Renal cortical epithelial cell (primary cell): ENCODE measurements around the gene PRKD1. TPM values are rescaled to one million over a fixed set of nuclear protein-coding genes. Genes with fewer than 3 reads are reported as not detected.

ENCODE experiments used
- DNase-seq: peaks from one replicate; pipeline ENCODE4 v3.0.0-alpha.2; 2011; ENCODE audit warnings: low read depth
- total RNA-seq: library from RNA; depleted of rRNA; stranded (reverse); fragments of >200 nt; gene quantifications from 2 replicates; pipeline ENCODE4 v1.2.3, GENCODE V29; 2014

The PRKD1 gene
- 7.5 and 39.1 TPM in 2 replicates for total RNA-seq

DNA sequence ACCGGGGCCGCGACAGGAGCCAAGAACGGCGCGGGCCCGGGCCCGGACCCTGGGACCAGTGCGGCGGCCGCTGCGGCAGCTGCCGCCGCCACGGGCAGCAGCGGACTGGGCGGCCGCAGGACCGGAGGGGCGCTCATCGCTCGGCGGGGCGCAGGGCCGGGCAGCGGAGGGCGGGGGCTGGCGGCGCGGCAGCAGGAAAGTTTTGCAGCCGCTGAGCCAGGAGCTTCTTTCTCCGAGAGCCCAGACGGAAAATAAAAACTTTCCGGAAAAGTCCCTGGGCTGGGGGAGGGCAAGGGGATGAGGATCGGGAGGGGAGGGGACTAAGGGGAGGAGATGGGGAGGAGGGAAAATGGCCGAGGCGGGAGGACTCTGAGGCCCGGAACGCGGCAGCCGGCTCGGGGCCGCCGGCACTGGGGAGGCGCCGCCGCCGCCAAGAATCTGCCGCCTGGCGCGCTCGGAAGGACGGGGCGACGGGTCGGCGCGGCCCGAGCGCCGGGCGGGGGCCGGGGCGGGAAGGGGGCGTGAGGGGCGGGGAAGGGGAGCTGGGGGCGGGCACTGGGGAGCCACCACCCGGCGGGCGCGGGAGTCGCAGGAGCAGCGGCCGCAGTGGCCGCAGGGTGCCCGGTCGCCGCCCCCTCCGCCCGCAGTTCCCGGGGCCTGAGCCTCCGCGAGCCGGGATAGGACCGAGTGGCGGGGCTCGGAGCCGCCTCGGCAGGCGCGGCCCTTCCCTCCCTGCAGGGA, at the start of gene PRKD1:
PRKD1 (minus strand) TSS at position 472 of the 741 bp plus-strand sequence.
- DNase-seq: no peak

DNA sequence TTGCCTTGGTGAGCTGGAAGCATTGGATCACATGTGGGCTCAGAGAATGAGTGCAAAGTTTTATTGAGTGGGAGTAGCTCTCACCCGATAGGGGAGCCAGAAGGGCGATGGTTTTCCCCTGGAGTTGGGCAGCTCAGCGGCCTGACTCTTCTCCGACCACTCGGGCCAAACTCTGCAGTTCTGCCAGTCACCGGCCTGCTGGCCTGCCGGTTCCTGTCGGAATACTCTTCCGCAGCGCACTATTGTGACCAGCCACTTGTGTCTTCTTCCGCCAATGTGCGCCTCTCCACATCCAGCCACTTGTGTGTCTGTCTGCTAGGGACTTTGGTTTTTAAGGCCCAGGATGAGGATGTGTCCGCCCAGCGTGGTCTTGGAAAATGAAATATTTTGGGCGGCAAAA, 43.5 kb upstream of the PRKD1 start:
- DNase-seq: no peak

GRCh38 chr14:29955087-29955486, 27.4 kb upstream of the PRKD1 start:
- DNase-seq: peak; percentile 6

DNA sequence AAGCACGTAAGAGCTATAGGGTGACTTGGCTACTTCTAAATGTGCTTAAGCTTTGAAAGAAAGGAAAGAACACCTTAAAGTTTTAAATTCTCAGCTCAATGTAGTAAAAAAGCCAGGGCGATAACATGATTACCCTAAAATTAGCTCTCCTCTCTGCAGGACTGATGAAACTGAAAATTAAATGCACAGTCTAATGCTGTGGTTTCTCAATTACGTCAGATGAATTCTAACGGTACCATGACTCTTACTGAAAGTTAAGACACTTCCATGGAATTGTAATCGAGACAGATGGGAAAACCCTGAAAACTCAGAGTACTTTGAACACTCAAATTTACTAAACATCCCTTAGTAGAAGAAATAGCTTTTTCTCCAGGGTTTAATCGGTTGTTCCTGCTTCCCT, 25.9 kb upstream of the PRKD1 start:
- DNase-seq: no peak

DNA sequence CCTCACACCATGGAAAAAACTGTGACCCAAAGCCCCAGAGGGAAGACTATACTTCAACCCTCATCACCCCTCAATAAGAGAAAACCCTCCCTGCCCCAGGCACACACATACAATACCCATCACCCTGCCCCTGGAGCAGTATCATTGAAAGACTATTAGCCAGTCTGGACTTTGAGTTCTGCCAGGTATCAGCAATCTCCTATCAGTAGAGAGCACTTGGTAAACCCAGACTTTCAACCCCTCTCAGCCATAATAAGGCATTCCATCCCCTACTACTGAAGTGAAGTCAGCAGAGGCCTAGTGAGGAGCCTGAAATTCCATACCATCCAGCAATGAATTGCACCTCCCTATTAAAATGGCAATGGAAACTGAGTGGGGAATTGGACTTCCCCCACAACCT, 16.4 kb upstream of the PRKD1 start:
- no peak for DNase-seq

DNA sequence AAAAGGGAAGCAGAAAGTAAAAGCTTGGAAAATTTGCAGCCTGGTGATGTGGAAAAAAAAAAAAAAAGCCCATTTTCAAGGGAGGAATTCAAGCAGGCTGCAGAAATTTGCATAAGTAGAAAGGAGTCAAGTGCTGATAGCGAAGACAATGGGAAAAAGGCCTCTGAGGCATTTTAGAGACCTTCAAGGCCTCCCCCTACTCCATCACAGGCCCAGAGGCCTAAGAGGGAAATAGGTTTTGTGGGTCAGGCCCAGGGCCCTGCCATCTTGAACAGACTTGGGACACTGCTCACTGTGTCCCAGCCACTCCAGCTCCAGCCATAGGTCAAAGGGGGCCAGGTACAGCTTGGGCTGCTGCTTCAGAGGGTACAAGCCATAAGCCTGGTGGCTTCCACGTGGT, 13.8 kb upstream of the PRKD1 start:
- DNase-seq: no peak

DNA sequence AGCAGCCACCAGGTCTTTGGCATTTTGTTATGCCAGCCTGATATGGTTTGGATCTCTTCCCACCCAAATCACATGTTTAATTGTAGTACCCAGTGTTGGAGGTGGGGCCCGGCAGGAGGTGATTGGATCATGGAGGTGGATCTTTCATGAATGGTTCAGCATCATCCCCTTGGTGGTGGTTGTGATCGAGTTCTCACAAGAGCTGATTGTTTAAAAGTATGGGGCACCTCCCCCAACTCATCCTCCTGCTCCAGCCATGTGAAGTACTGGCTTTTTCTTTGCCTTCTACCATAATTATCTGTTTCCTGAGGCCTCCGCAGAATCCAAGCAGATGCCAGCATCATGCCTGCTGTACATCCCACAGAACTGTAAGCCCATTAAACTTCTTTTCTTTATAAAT, 12.8 kb upstream of the PRKD1 start:
- DNase-seq: no peak

GRCh38 chr14:29937116-29937515, 9.5 kb upstream of the PRKD1 start:
- peak; percentile 67 for DNase-seq

DNA sequence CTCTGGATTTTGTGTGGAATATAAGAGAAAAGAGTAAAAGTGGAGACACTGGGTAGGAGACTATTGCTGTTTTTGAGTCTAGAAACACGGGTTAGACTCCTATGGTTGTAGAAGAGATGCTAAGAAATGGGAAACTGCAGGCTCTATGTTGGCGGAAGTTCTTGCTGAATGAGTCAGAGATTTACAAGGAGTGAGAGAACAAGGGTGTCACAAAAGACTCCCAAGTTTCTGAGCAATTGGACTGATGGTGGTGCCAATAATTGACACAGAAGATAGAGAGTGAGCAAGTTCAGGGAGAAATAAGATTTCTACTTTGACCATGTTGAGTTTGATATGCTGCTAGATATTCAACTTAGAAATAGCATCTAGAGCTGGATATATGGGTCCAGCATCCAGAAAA, 2.6 kb upstream of the PRKD1 start:
- peak; percentile 41 for DNase-seq

GRCh38 chr14:29928117-29928640, 532 bp upstream of the PRKD1 start:
- no peak for DNase-seq

GRCh38 chr14:29926701-29927375, 809 bp downstream of the PRKD1 start:
- no peak for DNase-seq

DNA sequence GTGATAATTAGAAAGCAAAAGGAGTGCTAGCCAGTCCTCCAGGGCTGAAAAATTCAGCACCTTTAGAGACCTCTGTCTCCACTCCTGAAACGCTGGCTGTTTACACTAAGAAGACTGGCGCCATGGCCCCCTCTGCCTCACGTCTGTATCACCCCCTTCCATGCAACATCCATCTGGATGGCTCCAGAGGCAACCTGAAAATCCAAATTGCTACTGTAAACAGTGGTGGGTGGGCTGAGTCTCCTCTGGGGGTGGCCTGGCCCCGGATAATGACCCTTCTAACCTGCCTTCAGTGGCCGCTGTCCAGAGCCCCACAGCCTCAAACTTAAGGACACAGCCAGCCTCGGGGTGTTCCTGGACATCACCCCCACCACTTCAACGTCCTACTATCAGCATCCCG, 1.4 kb downstream of the PRKD1 start:
- DNase-seq: no peak

DNA sequence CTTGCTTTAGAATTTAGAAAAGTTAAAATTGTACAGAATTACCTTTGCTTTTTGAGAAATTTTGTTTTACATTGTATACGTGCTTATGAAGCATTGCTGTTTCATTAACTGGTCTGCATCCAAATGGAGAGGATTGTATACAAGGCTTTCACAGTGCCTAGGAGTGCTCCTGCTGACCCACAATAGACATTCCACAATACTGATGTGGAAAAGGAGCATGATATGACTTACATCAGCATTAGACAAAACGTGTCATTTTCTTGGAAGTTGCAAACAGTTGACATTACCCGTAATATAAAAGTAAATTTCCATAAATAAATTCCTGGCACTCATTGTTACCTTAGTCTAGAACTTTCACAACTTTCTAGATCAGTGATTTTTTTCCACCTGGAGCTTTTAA, 1.9 kb downstream of the PRKD1 start:
- DNase-seq: peak; percentile 64

DNA sequence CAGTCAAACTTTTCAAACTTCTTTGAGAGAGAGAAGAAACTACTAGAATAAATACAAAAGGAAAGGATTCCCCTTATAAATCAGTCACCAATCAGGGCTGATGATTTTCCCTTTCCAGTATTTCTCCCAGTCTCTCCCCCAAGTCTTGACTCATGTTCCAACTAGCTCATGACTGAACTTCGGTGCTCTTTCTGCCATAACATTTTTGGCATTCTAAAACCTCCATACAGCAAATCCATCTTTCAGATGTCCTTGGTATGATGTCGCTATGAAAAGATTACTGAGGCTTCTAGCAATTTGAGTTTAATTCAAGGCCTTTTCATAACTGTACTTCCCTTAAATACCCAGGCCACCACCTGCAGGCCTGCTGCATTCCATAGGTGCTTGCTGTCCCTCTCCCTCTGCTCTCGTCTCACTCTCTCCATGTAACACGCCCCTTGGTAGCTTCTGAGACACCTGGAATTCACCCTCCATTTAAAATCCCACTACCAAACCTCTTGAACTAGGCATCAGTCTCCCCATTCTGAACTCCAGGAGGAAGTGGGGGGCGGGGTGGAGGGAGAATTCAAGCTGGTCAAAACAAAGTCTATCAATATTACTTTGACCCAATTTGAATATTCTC, 2.4 kb downstream of the PRKD1 start:
- DNase-seq: peak; percentile 73

DNA sequence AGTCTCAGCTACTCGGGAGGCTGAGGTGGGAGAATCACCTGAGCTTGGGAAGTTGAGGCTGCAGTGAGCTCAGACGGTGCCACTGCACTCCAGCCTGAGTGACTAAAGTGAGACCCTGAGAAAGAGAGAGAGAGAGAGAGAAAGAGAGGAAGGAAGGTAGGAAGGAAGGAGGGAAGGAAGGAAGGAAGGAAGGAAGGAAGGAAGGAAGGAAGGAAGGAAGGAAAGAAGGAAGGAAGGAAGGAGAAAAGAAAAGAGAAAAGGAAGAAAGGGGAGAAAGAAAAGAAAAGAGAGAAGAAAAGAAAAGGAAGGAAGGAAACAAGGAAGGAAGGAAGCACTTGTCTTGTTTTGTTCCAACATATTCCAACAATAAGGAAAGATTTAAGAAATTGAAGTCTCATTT, 7.8 kb downstream of the PRKD1 start:
- no peak for DNase-seq

DNA sequence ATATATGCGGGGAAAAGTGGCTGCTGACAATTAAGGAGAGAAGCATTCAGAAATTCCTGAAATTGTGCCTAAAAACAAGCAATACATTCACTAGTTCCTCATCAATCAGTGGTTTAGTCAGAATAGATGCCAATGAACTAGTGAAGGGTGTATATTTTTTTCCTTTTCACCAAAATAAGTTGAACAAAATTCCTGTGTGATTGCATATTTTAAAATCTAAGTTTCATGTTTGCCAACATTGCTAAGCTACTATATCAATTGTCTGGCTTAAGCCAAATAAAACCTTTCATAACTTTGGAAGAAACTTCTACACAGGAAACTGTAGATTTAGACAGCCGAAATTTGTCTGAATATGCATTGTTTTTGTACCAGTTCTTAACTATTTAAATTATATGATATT, 8.7 kb downstream of the PRKD1 start:
- DNase-seq: no peak

GRCh38 chr14:29913566-29913965, 14.1 kb downstream of the PRKD1 start:
- peak; percentile 65 for DNase-seq

DNA sequence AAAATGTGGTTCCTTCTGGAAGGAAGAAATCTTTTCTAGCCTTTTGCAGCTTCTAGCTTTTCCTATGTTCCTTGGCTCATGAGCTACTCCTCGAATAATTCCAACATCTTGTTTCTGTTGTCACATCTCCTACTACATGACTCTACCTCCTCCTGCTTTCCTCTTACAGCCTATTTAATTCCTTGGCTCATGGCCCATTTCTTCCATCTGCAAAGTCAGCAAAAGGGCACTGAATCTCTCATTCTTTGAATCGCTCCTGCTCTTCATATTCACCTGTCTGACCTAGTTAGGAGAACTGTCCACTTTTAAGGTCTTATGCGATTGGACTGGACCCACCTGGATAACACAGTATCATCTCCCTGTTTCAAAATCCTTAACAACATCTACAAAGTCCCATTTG, 15.8 kb downstream of the PRKD1 start:
- DNase-seq: no peak

GRCh38 chr14:29908652-29909577, 18.7 kb downstream of the PRKD1 start:
- DNase-seq: no peak

- DNase-seq: peak; percentile 98
Measured at GRCh38 chr14:29906256-29906870, 21.3 kb downstream of the PRKD1 start.

- DNase-seq: peak; percentile 83
Measured at GRCh38 chr14:29905543-29905942, 22.1 kb downstream of the PRKD1 start.
